Mucosa of descending colon (tissue), 3 donors: ENCODE data around the gene GPR55. TPM values are rescaled to one million over a fixed set of nuclear protein-coding genes. Genes with fewer than 3 reads are reported as not detected.

ENCODE experiments used
- ATAC-seq: fragments of 200-7000 bp; cut with Tn5 transposase; one replicate; pipeline ENCODE4 v1.9.1; 2020; ENCODE audit warnings: mild to moderate bottlenecking, moderate library complexity
- DNase-seq, 3 donors: peaks; one replicate each; pipeline ENCODE4 v3.0.0-alpha.2; 2020
- H3K36me3 ChIP-seq: fragments of 200-600 bp; one replicate; pipeline ENCODE4 v1.8.0; 2021; ENCODE audit warnings: low read depth, mild to moderate bottlenecking
- H3K4me1 ChIP-seq: fragments of 200-600 bp; one replicate; pipeline ENCODE4 v1.8.0; 2021; ENCODE audit warnings: low read depth, mild to moderate bottlenecking
- H3K4me3 ChIP-seq: fragments of 200-600 bp; one replicate; pipeline ENCODE4 v1.8.0; 2021; ENCODE audit warnings: mild to moderate bottlenecking
- H3K9me3 ChIP-seq: fragments of 200-600 bp; one replicate; pipeline ENCODE4 v1.8.0; 2021; ENCODE audit warnings: mild to moderate bottlenecking
- CTCF ChIP-seq: fragments of 200-600 bp; IDR thresholded peaks from one replicate; pipeline ENCODE4 v1.8.0; 2022; ENCODE audit warnings: antibody characterized with exemption, mild to moderate bottlenecking
- intact Hi-C, 2 donors: fragments of 100-400 bp; cut with DNase I in 1 of 2; cut with micrococcal nuclease in 1 of 2; formaldehyde crosslinking; loops; one replicate each; pipeline versions ENCODE4 v1.11.0 to v1.11.1; 2022; cut with DNase I, micrococcal nuclease
- total RNA-seq, 3 donors: library from RNA; stranded (reverse); fragmentation: NEBNext Ultra II Directional in 2 of 3; extraction: Animal tissue kit (Norgen Biotek cat#: 25700) in 2 of 3; gene quantifications; one replicate each; pipeline versions ENCODE4 v1.2.1 to v1.2.4, GENCODE V29; 2021 to 2023
- donor health status: DM: no; HTN: no; CAD: no; lungs with moderate emphysema.
- donor health status: DM: no; HTN: no; CAD: no.
- donor health status: DM: no; HTN: yes; CAD: no.

Gene GPR55
- total RNA-seq, 3 donors from 2014 or later, result 0.99 to 1.1 (median 1.1) TPM

- Histone ChIP-seq H3K9me3 (no peaks in the 10 kb centered on the region), H3K4me3 (no peak overlapping the region), H3K36me3 (no peaks in the 10 kb centered on the region), H3K4me1 (peaks cover 18% of the 10 kb centered on the region)
- DNase-seq (no peak), ATAC-seq (no peak)
- intact Hi-C loops, result loop anchor here in 1 of 2 donors (10.0 kb wide), 1 partner anchor 45 kb away; no protein-coding TSS in a partner anchor
- TF ChIP-seq CTCF, result no peak
Observed at GRCh38 chr2:230899786-230900185, 25.3 kb downstream of the GPR55 start.

GRCh38 chr2:230899287-230899686, 25.8 kb downstream of the GPR55 start:
- intact Hi-C loops, result no loop called here
- no peaks in the 10 kb centered on the region for H3K36me3 ChIP-seq
- no peak for ATAC-seq
- H3K4me3 ChIP-seq, result no peak overlapping the region
- peaks cover 23% of the 10 kb centered on the region for H3K4me1 ChIP-seq
- TF ChIP-seq CTCF, result no peak
- peak in 1 of 3 donors; percentile 3 for DNase-seq
- no peaks in the 10 kb centered on the region for H3K9me3 ChIP-seq

- Histone ChIP-seq H3K36me3 (no peaks in the 10 kb centered on the region), H3K4me1 (peaks cover 29% of the 10 kb centered on the region), H3K9me3 (no peaks in the 10 kb centered on the region), H3K4me3 (no peak overlapping the region)
- ATAC-seq (no peak), DNase-seq (peak in 2 of 3 donors; percentile 1 to 43)
- TF ChIP-seq CTCF, result no peak
- intact Hi-C loops, result no loop called here
Observed at GRCh38 chr2:230898713-230899091, 26.3 kb downstream of the GPR55 start.

DNA sequence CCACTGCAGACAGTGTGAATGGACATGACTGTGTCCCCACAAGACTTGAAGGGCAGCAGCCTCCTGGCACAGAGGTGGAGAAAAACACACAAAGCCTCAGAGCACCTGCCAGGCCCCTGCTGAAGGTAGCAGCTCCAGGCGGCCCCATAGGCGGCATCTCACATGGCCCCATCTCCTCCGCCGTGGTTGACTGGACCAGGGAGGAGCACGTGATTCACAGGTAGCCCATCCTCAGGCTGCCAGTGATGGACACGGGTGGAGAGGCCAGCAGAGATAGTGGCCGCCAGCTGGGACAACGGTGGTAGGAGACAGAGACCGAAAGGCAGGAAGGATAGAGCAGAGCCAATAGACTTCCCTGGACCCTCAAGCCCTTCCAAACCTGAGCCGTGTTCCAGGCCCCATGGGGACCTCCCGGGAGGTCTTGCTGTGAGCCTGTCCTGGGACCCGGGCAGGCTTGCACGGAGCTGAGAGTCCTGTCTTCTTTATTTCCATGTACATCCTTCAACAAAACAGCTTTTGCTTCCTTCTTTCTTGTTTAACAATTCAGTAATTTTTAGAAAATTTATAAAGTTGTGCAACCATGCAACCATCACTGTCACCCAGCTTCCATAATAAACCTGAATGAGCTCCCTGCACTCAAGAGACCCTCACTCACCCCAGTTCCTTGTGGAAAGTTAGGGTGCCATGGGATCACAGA, 26.9 kb downstream of the GPR55 start:
- H3K4me1 ChIP-seq, result peaks cover 29% of the 10 kb centered on the region
- no peak for TF ChIP-seq CTCF
- H3K9me3 ChIP-seq, result no peaks in the 10 kb centered on the region
- no peak for ATAC-seq
- H3K36me3 ChIP-seq, result no peaks in the 10 kb centered on the region
- H3K4me3 ChIP-seq, result no peak overlapping the region
- intact Hi-C loops, result no loop called here
- DNase-seq, result peak in 2 of 3 donors; percentile 9 to 41

DNA sequence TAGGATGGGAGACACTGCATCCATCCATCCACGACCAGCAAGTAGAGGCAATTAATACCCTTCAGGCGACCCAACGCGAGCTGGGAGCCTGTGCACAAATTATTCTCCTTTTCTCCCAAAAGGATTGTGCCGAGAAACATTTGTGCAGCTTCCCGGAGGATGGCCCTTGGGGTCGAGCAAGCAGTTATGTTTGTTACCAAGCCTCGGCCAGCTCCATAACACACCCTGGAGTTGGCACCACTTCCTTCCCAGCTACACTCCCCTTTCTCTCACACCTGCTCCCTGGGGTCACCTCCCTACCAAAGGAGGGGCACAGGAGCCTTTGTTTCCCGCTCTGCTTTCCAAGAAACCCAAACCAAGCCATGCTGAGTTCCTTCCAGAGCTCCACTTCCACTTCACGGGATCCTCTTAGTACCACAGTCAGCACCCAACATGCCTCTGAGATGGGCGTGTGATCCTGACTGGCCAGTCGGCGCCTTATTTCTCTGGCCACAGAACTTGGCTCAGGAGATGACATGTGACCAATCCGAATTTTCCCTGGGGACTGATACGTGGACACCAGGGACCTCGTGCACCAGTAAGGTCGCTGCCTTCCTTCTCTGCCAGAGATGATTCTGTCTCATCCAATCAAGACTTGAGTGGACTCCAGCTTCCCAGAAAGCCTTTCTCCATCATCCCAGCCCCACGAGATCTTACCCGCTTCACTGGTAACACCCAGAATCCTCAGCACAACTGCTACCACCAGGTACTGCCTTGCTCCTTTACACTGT, 28.5 kb downstream of the GPR55 start:
- no peaks in the 10 kb centered on the region for H3K9me3 ChIP-seq
- peaks cover 29% of the 10 kb centered on the region for H3K4me1 ChIP-seq
- H3K36me3 ChIP-seq, result no peaks in the 10 kb centered on the region
- DNase-seq (peak in 1 of 3 donors; percentile 12), ATAC-seq (no peak)
- TF ChIP-seq CTCF, result no peak
- H3K4me3 ChIP-seq, result no peak overlapping the region
- intact Hi-C loops, result no loop called here
